Measurements from ENCODE around the gene CD24.

- TF ChIP-seq EZH2phosphoT487 (IDR thresholded peaks at IDR 0.05; ENCODE audit: insufficient read depth, low read depth) (no peak), EZH2 (IDR thresholded peaks at IDR 0.05; ENCODE audit: insufficient read depth, poor library complexity, severe bottlenecking) (no peak)
Observed at GRCh38 chr6:106927531-106928398, 46.8 kb downstream of the CD24 start.

Data from GM23248 (cell line).